Neural crest cell (in vitro differentiated cells): ENCODE measurements around the gene TASL. TPM values are rescaled to one million over a fixed set of nuclear protein-coding genes. Genes with fewer than 3 reads are reported as not detected.

Source experiments
- DNase-seq: peaks from one replicate; pipeline ENCODE4 v3.0.0; 2021; ENCODE audit warnings: low read depth, mixed read lengths, low spot score
- H3K27ac Mint-ChIP-seq: one replicate; pipeline ENCODE4 v1.8.0; 2021; ENCODE audit warnings: mild to moderate bottlenecking, mixed read lengths; ENCODE audit not compliant: unreplicated experiment
- H3K27me3 Mint-ChIP-seq: 2 replicates; pipeline ENCODE4 v1.8.0; 2021; ENCODE audit warnings: low read depth, mild to moderate bottlenecking, mixed read lengths
- H3K36me3 Mint-ChIP-seq: 2 replicates; pipeline ENCODE4 v1.8.0; 2021; ENCODE audit warnings: low read depth, mild to moderate bottlenecking, mixed read lengths
- H3K4me1 Mint-ChIP-seq: 2 replicates; pipeline ENCODE4 v1.8.0; 2021; ENCODE audit warnings: mixed read lengths
- H3K4me3 Mint-ChIP-seq: one replicate; pipeline ENCODE4 v1.8.0; 2021; ENCODE audit warnings: mild to moderate bottlenecking, mixed read lengths
- H3K9me3 Mint-ChIP-seq: 2 replicates; pipeline ENCODE4 v1.8.0; 2021; ENCODE audit warnings: mixed read lengths
- long read RNA-seq: library from polyadenylated mRNA; unstranded; transcript quantifications from one replicate; pipeline ENCODE4 v2.0.0, GENCODE V29; 2020
- total RNA-seq: library from RNA; stranded (reverse); gene quantifications from 2 replicates; pipeline ENCODE4 v1.2.1, GENCODE V29; 2021
- TF ChIP-seq, protein P1 (sequence below): fragments of 200-600 bp; sonication (generic); conservative IDR thresholded peaks from 2 replicates; pipeline ENCODE4 v1.5.0; 2021; ENCODE audit warnings: antibody characterized with exemption, mild to moderate bottlenecking

TASL gene, protein sequence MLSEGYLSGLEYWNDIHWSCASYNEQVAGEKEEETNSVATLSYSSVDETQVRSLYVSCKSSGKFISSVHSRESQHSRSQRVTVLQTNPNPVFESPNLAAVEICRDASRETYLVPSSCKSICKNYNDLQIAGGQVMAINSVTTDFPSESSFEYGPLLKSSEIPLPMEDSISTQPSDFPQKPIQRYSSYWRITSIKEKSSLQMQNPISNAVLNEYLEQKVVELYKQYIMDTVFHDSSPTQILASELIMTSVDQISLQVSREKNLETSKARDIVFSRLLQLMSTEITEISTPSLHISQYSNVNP
- total RNA-seq, result not detected in 2 replicates
- long read RNA-seq, result 0 reads

DNA sequence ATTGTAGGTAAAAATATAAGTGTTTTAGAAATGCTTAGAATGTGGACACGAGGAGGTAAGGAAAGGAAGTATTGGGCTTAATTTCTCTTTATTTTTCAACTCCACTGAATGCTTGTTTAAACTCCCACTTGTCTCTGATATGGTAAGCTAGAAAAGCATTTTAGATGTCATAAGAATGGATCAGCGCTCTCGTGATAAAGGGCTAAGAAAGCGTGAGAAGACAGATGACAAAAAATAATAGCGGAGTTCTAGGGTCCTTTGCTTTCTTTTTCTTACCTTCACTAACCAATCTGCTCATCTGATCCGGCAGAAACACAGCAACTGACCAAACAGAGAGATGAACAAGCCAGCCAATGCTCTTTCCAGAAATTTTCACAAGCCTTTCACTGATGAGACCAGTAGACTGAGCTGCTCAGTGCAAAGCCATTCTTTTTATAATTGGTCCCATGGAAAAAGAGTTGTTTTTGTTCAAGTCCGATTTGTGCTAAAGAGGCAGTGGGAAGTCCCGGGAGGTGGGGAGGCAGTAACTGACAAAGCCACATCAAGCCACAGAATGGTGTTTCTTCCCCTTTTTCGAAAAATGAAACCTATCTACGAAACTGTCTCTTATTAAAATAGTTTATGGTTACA is at the start of gene TASL:
Gene TASL, minus strand, starts transcription at position 405 of the 630 bp plus-strand sequence. CDS start 17,411 bp downstream, outside the sequence.
- H3K27me3 Mint-ChIP-seq, result no peaks in the 10 kb centered on the region
- no peak within 1 kb of the TSS for H3K27ac Mint-ChIP-seq
- TF ChIP-seq, protein P1, sequence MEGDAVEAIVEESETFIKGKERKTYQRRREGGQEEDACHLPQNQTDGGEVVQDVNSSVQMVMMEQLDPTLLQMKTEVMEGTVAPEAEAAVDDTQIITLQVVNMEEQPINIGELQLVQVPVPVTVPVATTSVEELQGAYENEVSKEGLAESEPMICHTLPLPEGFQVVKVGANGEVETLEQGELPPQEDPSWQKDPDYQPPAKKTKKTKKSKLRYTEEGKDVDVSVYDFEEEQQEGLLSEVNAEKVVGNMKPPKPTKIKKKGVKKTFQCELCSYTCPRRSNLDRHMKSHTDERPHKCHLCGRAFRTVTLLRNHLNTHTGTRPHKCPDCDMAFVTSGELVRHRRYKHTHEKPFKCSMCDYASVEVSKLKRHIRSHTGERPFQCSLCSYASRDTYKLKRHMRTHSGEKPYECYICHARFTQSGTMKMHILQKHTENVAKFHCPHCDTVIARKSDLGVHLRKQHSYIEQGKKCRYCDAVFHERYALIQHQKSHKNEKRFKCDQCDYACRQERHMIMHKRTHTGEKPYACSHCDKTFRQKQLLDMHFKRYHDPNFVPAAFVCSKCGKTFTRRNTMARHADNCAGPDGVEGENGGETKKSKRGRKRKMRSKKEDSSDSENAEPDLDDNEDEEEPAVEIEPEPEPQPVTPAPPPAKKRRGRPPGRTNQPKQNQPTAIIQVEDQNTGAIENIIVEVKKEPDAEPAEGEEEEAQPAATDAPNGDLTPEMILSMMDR, result no peak
- H3K4me3 Mint-ChIP-seq, result no peak within 1 kb of the TSS
- no peaks in the 10 kb centered on the region for H3K36me3 Mint-ChIP-seq
- no peaks in the 10 kb centered on the region for H3K4me1 Mint-ChIP-seq
- peaks cover 3% of the 10 kb centered on the region for H3K9me3 Mint-ChIP-seq
- DNase-seq, result no peak

DNA sequence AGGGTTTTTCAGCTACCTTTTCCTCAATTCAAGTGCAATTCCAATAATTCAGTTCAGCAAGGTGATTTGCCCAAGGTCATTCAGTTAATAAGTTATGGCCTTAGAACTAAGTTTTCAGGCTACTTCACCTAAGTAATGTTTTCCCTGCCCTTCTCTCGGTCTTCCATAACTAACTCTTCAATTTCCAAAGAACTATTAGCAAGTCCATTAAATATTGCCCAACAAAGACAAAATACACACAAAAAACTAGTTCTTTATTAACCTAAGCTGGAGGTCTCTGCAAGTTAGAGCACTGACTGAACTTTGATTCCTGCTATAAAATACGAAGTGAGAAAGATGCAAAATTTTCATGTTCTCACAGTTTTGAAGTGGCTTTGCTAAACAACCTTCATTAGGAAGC is 48.8 kb upstream of the TASL start:
- Mint-ChIP-seq H3K27ac (no peak overlapping the region), H3K27me3 (no peaks in the 10 kb centered on the region), H3K4me3 (no peak overlapping the region), H3K36me3 (peaks cover 3% of the 10 kb centered on the region), H3K4me1 (peaks cover 15% of the 10 kb centered on the region), H3K9me3 (peaks cover 15% of the 10 kb centered on the region)
- DNase-seq, result no peak
- TF ChIP-seq, protein P1, result no peak

DNA sequence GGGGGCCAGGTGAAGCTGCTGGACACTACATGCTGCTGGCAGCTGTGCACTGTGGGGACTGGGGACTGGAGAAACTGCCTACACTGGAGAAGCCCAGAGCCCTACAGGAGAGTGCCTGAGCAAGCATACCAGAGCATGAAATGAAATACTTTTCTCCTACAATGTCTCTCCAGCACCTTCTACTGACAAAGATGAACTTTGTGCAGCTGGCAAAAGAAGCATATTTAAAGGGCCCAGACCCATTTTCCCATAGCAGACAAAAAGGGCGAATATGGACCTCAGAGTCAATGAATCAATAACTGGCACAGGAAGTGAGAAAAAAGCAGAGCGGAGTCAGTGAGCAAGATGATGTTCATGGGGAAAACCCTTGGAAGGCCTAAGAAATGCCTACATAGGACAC is 44.8 kb upstream of the TASL start:
- TF ChIP-seq, protein P1, result no peak
- H3K4me3 Mint-ChIP-seq, result no peak overlapping the region
- peaks cover 6% of the 10 kb centered on the region for H3K36me3 Mint-ChIP-seq
- H3K4me1 Mint-ChIP-seq, result peaks cover 2% of the 10 kb centered on the region
- no peaks in the 10 kb centered on the region for H3K27me3 Mint-ChIP-seq
- no peak for DNase-seq
- H3K9me3 Mint-ChIP-seq, result peaks cover 18% of the 10 kb centered on the region
- H3K27ac Mint-ChIP-seq, result no peak overlapping the region

DNA sequence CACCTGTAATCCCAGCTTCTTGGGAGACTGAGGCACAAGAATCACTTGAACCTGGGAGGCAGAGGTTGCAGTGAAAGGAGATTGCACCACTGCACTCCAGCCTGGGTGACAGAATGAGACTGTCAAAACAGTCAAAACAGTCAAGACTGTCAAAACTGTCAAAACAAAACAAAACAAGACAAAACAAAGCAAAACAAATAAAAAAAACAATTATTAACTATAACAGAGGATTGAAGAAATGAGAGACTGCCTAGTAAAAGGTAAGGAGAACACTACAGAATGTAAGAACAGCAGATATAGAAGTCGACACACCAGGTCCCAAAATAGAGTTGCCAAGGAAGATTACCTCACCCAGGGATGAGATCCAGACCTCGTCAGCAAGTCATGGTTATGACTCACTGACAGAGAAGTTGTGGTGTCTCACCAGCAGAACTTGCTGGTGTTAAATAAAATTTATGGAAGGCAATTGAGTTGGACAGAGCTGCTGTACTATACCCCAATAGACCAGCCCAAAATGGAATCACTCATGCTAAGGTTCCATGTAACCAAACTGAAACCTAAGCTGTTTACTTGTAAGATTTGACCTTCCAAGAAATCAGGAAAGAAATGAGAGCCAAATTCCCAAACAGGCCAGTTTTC is 43.5 kb upstream of the TASL start:
- peaks cover 6% of the 10 kb centered on the region for H3K36me3 Mint-ChIP-seq
- no peaks in the 10 kb centered on the region for H3K4me1 Mint-ChIP-seq
- H3K9me3 Mint-ChIP-seq, result peaks cover 19% of the 10 kb centered on the region
- DNase-seq, result no peak
- no peak overlapping the region for H3K27ac Mint-ChIP-seq
- H3K4me3 Mint-ChIP-seq, result no peak overlapping the region
- TF ChIP-seq, protein P1, result no peak
- no peaks in the 10 kb centered on the region for H3K27me3 Mint-ChIP-seq

DNA sequence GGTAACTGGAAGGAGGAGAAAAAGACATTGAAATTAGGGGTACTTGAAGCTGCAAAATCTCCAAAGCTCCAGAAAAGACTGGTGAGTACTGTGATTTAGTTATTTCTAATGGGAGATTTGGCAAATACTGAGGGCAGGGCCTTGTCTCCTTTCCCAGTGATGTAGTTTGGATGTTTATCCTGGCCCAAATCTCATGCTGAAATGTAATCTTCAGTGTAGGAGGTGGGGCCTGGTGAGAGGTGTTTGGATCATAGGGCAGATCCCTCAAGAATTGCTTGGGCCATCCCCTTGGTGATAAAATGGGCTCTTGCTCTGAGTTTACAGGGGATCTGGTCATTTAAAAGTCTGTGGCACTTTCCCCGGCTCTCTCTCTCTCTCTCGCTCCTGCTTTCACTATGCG is 42.6 kb upstream of the TASL start:
- Mint-ChIP-seq H3K27ac (no peak overlapping the region), H3K9me3 (peaks cover 21% of the 10 kb centered on the region), H3K27me3 (no peaks in the 10 kb centered on the region), H3K4me3 (no peak overlapping the region), H3K4me1 (no peaks in the 10 kb centered on the region), H3K36me3 (peaks cover 6% of the 10 kb centered on the region)
- no peak for DNase-seq
- TF ChIP-seq, protein P1, result no peak
